Skeletal muscle cell (primary cell): ENCODE data around the gene DDX54.
A peak's percentile ranks its signal among the peaks of the same experiment; 100 is the strongest.

Experiments used
- DNase-seq: peaks from one replicate; pipeline ENCODE4 v3.0.0-alpha.2; 2010; ENCODE audit warnings: low read depth
- H3K4me3 ChIP-seq: 2 replicates; pipeline ENCODE4 v1.5.1; 2011; ENCODE audit warnings: low read depth, mild to moderate bottlenecking, control low read depth, low read length, moderate library complexity

Gene DDX54

GRCh38 chr12:113185180-113186032 is at the start of gene DDX54, which contains the start of gene RITA1:
Gene DDX54 (minus strand): TSS chr12:113185478. CDS start chr12:113185451, 27 bp downstream.
Gene RITA1 (plus strand): TSS chr12:113185721. CDS start chr12:113186747, 1,026 bp downstream.
- H3K4me3 ChIP-seq, result peak within 1 kb of the TSS; percentile 93
- DNase-seq, result no peak

- no peak overlapping the region for H3K4me3 ChIP-seq
- no peak for DNase-seq
Measured at GRCh38 chr12:113234483-113234882, 49.2 kb upstream of the DDX54 start.

- no peak overlapping the region for H3K4me3 ChIP-seq
- no peak for DNase-seq
Measured at GRCh38 chr12:113233967-113234366, 48.7 kb upstream of the DDX54 start.

- no peak for DNase-seq
Measured at GRCh38 chr12:113232840-113233585, 47.7 kb upstream of the DDX54 start.

GRCh38 chr12:113232089-113232839 is 47.0 kb upstream of the DDX54 start:
- no peak overlapping the region for H3K4me3 ChIP-seq
- DNase-seq, result no peak

More at GRCh38 chr12:113232840-113233585, 47.7 kb upstream of the DDX54 start:
- H3K4me3 ChIP-seq, result no peak overlapping the region

GRCh38 chr12:113231235-113232088 is 46.2 kb upstream of the DDX54 start:
- DNase-seq, result no peak

GRCh38 chr12:113230315-113231234 is 45.3 kb upstream of the DDX54 start:
- DNase-seq, result no peak
- no peak overlapping the region for H3K4me3 ChIP-seq

More at GRCh38 chr12:113231235-113232088, 46.2 kb upstream of the DDX54 start:
- H3K4me3 ChIP-seq, result no peak overlapping the region

GRCh38 chr12:113228394-113229028 is 43.2 kb upstream of the DDX54 start:
- H3K4me3 ChIP-seq, result no peak overlapping the region
- DNase-seq, result no peak

- no peak for DNase-seq
- no peak overlapping the region for H3K4me3 ChIP-seq
Measured at GRCh38 chr12:113227686-113228391, 42.6 kb upstream of the DDX54 start.

GRCh38 chr12:113226696-113227568 is 41.7 kb upstream of the DDX54 start:
- H3K4me3 ChIP-seq, result no peak overlapping the region

GRCh38 chr12:113224955-113225354 is 39.7 kb upstream of the DDX54 start:
- DNase-seq, result no peak

More at GRCh38 chr12:113226696-113227568, 41.7 kb upstream of the DDX54 start:
- no peak for DNase-seq

GRCh38 chr12:113222730-113223531 is 37.7 kb upstream of the DDX54 start:
- DNase-seq, result peak; percentile 84
- peak overlapping the region; percentile 86 for H3K4me3 ChIP-seq

More at GRCh38 chr12:113224955-113225354, 39.7 kb upstream of the DDX54 start:
- H3K4me3 ChIP-seq, result no peak overlapping the region

GRCh38 chr12:113221997-113222729 is 36.9 kb upstream of the DDX54 start:
- no peak for DNase-seq
- peak overlapping the region; percentile 86 for H3K4me3 ChIP-seq
